Measurements from ENCODE around the gene TTC9C.

- TF ChIP-seq, protein P1, sequence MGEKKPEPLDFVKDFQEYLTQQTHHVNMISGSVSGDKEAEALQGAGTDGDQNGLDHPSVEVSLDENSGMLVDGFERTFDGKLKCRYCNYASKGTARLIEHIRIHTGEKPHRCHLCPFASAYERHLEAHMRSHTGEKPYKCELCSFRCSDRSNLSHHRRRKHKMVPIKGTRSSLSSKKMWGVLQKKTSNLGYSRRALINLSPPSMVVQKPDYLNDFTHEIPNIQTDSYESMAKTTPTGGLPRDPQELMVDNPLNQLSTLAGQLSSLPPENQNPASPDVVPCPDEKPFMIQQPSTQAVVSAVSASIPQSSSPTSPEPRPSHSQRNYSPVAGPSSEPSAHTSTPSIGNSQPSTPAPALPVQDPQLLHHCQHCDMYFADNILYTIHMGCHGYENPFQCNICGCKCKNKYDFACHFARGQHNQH (CRISPR knock-in tag; IDR thresholded peaks at IDR 0.05) = no peak
- no peak for TF ChIP-seq CTCF (CRISPR knock-in tag; IDR thresholded peaks at IDR 0.05)
- no peak for TF ChIP-seq HCFC1 (IDR thresholded peaks at IDR 0.05; ENCODE audit: low read depth, low read length)
- TF ChIP-seq HNRNPL (IDR thresholded peaks at IDR 0.05; ENCODE audit: low read depth, low read length) = no peak
- no peak for TF ChIP-seq TCF12 (IDR thresholded peaks at IDR 0.05)
- no peak for TF ChIP-seq TCF12 (CRISPR knock-in tag; IDR thresholded peaks at IDR 0.05)
- no peak for TF ChIP-seq SMC3 (IDR thresholded peaks at IDR 0.05; ENCODE audit: low read length)
- TF ChIP-seq EP300 (IDR thresholded peaks at IDR 0.05; ENCODE audit: low read depth in 2 of 2, low read length in 2 of 2) = no peak
- TF ChIP-seq EP300 (CRISPR knock-in tag; IDR thresholded peaks at IDR 0.05; ENCODE audit: borderline replicate concordance) = no peak
- TF ChIP-seq ARHGAP35 (CRISPR knock-in tag; IDR thresholded peaks at IDR 0.05; ENCODE audit: borderline replicate concordance) = no peak
Measured at GRCh38 chr11:62755086-62755615, 26.9 kb downstream of the TTC9C start.
